ENCODE measurements around the gene MKKS.

DNA sequence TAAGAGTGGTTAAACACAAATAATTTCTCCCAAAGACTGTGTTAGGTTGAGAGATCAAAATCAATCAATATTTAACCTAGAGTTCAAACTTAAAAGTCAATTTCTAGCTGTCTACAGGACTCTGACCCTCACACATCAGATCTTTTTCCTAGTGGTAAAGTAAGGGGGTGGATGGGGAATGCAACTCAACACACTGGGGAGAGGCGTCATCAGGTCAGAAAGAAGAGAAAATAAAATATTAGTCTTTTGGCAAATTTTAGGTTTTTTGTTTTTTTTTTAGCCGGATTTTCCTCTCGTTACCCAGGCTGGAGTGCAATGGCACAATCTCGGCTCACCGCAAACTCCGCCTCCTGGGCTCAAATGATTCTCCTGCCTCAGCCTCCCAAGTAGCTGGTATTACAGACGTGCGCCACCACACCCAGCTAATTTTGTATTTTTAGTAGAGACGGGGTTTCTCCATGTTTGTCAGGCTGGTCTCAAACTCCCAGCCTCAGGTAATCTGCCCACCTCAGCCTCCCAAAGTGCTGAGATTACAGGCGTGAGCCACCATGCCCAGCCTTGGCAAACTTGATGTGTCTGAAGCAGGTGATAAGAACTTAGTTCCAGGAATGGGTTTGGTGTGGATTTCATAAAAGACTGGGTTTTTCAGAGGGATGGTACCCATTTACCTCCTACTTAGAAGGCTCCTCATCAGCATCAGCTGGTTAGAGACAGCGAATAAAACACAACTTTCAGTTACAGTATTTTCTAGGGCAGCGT is 65.9 kb downstream of the MKKS start:
- TF ChIP-seq, protein P1, sequence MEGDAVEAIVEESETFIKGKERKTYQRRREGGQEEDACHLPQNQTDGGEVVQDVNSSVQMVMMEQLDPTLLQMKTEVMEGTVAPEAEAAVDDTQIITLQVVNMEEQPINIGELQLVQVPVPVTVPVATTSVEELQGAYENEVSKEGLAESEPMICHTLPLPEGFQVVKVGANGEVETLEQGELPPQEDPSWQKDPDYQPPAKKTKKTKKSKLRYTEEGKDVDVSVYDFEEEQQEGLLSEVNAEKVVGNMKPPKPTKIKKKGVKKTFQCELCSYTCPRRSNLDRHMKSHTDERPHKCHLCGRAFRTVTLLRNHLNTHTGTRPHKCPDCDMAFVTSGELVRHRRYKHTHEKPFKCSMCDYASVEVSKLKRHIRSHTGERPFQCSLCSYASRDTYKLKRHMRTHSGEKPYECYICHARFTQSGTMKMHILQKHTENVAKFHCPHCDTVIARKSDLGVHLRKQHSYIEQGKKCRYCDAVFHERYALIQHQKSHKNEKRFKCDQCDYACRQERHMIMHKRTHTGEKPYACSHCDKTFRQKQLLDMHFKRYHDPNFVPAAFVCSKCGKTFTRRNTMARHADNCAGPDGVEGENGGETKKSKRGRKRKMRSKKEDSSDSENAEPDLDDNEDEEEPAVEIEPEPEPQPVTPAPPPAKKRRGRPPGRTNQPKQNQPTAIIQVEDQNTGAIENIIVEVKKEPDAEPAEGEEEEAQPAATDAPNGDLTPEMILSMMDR (IDR thresholded peaks at IDR 0.05 in 8 of 11, conservative IDR thresholded peaks at IDR 0.05 in 3 of 11) = no peak
- TF ChIP-seq POLR2A (IDR thresholded peaks at IDR 0.05) = no peak
